Measurements from ENCODE around the gene NCKAP5.

GRCh38 chr2:133200684-133201421 lies 367.4 kb downstream of the NCKAP5 start:
- TF ChIP-seq CTCF (IDR thresholded peaks at IDR 0.05) (no peak), POLR2A (IDR thresholded peaks at IDR 0.05) (no peak)
